AG10803 (cell line): ENCODE results near the gene ZNF619.

Source experiments
- DNase-seq: peaks from one replicate; pipeline ENCODE4 v3.0.0; 2010; ENCODE audit warnings: low read depth
- H3K4me3 ChIP-seq: 2 replicates; pipeline ENCODE4 v1.5.1; 2011; ENCODE audit warnings: mild to moderate bottlenecking, low read length, control low read depth
- CTCF ChIP-seq: conservative IDR thresholded peaks from 2 replicates; pipeline ENCODE4 v1.5.1; 2011; ENCODE audit warnings: mild to moderate bottlenecking, low read length, control low read depth, inconsistent platforms

The ZNF619 gene

GRCh38 chr3:40465456-40465855 is 11.5 kb upstream of the ZNF619 start:
- no peak overlapping the region for H3K4me3 ChIP-seq
- no peak for TF ChIP-seq CTCF
- DNase-seq = no peak

GRCh38 chr3:40468018-40468417 is 8.9 kb upstream of the ZNF619 start:
- no peak for DNase-seq
- no peak overlapping the region for H3K4me3 ChIP-seq
- TF ChIP-seq CTCF = no peak

DNA sequence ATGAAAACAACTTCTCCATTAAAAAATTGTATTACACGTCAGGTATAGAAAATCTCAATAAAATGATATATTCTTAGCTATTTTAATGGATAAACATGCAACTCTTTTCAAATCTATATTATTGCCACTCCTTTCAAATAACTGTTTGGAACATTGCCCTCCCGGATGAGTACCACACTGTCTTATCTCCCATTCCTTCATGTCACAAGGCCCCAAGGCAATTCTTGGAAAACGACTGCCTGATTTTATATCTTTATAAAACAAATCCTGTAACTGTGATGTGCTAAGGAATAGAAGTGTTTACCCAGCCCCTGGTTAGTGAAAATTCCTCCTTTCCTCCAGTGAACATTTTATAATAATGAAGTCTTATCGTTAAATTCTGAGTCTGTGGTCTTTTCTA is 6.2 kb upstream of the ZNF619 start:
- DNase-seq = no peak
- TF ChIP-seq CTCF = no peak
- H3K4me3 ChIP-seq = no peak overlapping the region

GRCh38 chr3:40477666-40478065 is 744 bp downstream of the ZNF619 start:
- peak overlapping the region; percentile 90 for H3K4me3 ChIP-seq
- DNase-seq = no peak
- TF ChIP-seq CTCF = no peak

DNA sequence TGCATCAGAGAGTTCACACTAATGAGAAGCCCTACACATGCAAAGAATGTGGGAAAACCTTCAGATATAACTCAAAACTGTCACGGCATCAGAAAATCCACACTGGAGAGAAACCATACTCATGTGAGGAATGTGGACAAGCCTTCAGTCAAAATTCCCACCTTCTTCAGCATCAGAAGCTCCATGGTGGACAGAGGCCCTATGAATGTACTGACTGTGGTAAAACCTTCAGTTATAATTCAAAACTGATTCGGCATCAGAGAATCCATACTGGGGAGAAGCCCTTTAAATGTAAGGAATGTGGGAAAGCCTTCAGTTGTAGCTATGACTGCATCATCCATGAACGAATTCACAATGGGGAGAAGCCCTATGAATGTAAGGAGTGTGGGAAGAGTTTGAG is 10.2 kb downstream of the ZNF619 start:
- TF ChIP-seq CTCF = no peak
- no peak overlapping the region for H3K4me3 ChIP-seq
- DNase-seq = no peak

DNA sequence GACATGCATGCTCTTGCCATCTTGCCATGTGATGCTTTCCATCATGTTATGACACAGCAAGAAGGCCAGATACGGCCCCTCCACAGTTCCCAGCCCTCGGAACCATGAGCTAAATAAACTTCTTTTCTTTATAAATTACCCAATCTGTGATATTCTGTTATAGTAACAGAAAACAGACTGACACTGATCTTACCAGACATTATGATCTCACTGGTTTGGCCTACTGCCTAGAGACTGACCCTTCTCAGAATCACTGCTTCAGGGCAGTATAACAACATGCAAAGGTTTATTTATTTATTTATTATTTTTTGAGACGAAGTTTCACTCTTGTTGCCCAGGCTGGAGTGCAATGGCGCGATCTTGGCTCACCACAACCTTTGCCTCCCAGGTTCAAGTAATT is 14.0 kb downstream of the ZNF619 start:
- no peak for TF ChIP-seq CTCF
- no peak overlapping the region for H3K4me3 ChIP-seq
- DNase-seq = no peak

- no peak overlapping the region for H3K4me3 ChIP-seq
- no peak for TF ChIP-seq CTCF
- DNase-seq = no peak
These were observed 17.8 kb downstream of the ZNF619 start for GRCh38 chr3:40494698-40495097.
